DOHH2 (cell line): ENCODE data around the gene DAZAP2.

Experiments used
- H3F3A ChIP-seq: fragments of 200-600 bp; sonication (generic), shearing (Covaris generic); 2 replicates; pipeline ENCODE4 v1.6.0; 2016; ENCODE audit warnings: antibody characterized with exemption, mild to moderate bottlenecking; ENCODE audit not compliant: control insufficient read depth, insufficient read depth
- H3K27ac ChIP-seq: fragments of 200-600 bp; sonication (generic); 2 replicates; pipeline ENCODE4 v1.5.1; 2014; ENCODE audit warnings: low read depth, mild to moderate bottlenecking, low read length, moderate library complexity
- H3K27me3 ChIP-seq: fragments of 200-600 bp; sonication (generic); 2 replicates; pipeline ENCODE4 v1.6.1; 2014; ENCODE audit warnings: mild to moderate bottlenecking, low read length, mixed read lengths; ENCODE audit not compliant: control insufficient read depth
- H3K36me3 ChIP-seq: fragments of 200-600 bp; sonication (generic); 2 replicates; pipeline ENCODE4 v1.6.1; 2014; ENCODE audit warnings: mild to moderate bottlenecking, low read length, moderate library complexity, mixed read lengths; ENCODE audit not compliant: control insufficient read depth
- H3K4me1 ChIP-seq: fragments of 200-600 bp; sonication (generic); 2 replicates; pipeline ENCODE4 v1.6.1; 2014; ENCODE audit warnings: mild to moderate bottlenecking, low read length, mixed read lengths; ENCODE audit not compliant: control insufficient read depth
- H3K4me2 ChIP-seq: fragments of 200-600 bp; sonication (generic); 2 replicates; pipeline ENCODE4 v1.6.0; 2014; ENCODE audit warnings: mild to moderate bottlenecking, low read length, moderate library complexity
- H3K4me3 ChIP-seq: fragments of 200-600 bp; sonication (generic); 2 replicates; pipeline ENCODE4 v1.5.1; 2014; ENCODE audit warnings: mild to moderate bottlenecking, low read length, mixed read lengths
- H3K79me2 ChIP-seq: fragments of 200-600 bp; sonication (generic); 2 replicates; pipeline ENCODE4 v1.6.1; 2014; ENCODE audit warnings: mild to moderate bottlenecking, low read length, mixed read lengths; ENCODE audit not compliant: control insufficient read depth
- H3K9me2 ChIP-seq: fragments of 200-600 bp; sonication (generic); replicated peaks from 2 replicates; pipeline ENCODE4 v1.6.1; 2014; ENCODE audit warnings: mild to moderate bottlenecking, low read length, mixed read lengths; ENCODE audit not compliant: control insufficient read depth
- H3K9me3 ChIP-seq: fragments of 200-600 bp; sonication (generic); 2 replicates; pipeline ENCODE4 v1.6.1; 2014; ENCODE audit warnings: antibody characterized with exemption, low read length, mixed read lengths; ENCODE audit not compliant: control insufficient read depth, insufficient read depth
- H4K20me1 ChIP-seq: fragments of 200-600 bp; sonication (generic); 2 replicates; pipeline ENCODE4 v1.6.0; 2014; ENCODE audit warnings: low read depth, mild to moderate bottlenecking, antibody characterized with exemption, low read length, moderate library complexity; ENCODE audit not compliant: control insufficient read depth, insufficient read depth
- CTCF ChIP-seq: fragments of 200-600 bp; sonication (generic); IDR thresholded peaks from one replicate; pipeline ENCODE4 v1.5.1; 2014; ENCODE audit warnings: antibody characterized with exemption, mild to moderate bottlenecking, low read depth, low read length; ENCODE audit not compliant: poor library complexity, severe bottlenecking
- EZH2phosphoT487 ChIP-seq: fragments of 200-600 bp; sonication (generic); IDR thresholded peaks from 2 replicates; pipeline ENCODE4 v1.6.1; 2017; ENCODE audit warnings: borderline replicate concordance, mild to moderate bottlenecking, antibody characterized with exemption, low read length, moderate library complexity, mixed read lengths

DAZAP2 gene

DNA sequence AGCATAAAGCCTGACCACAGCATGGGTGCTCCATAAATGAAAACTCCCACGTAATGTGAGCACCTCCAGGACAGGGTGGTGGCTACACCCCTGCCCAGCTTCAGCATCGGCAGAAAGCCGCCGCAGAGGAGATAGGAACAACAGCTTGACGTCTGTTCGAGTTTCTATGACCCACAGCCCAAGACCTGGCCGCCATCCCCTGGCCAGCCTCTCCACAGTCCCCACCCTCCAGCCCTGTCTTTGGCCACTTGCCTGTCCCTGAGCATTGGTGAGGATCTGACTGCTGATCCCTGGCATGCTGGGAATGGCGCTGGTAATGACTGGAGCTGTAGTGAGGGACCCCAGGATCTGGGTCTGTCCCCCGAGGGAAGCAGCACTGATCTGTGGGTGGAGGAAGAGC, 42.1 kb upstream of the DAZAP2 start:
- H4K20me1 ChIP-seq = no peaks in the 10 kb centered on the region
- no peaks in the 10 kb centered on the region for H3K79me2 ChIP-seq
- no peak overlapping the region for H3K27ac ChIP-seq
- no peaks in the 10 kb centered on the region for H3K27me3 ChIP-seq
- no peaks in the 10 kb centered on the region for H3K9me2 ChIP-seq
- H3K36me3 ChIP-seq = no peaks in the 10 kb centered on the region
- H3K9me3 ChIP-seq = no peaks in the 10 kb centered on the region
- no peaks in the 10 kb centered on the region for H3F3A ChIP-seq
- TF ChIP-seq CTCF (no peak), EZH2phosphoT487 (no peak)
- H3K4me1 ChIP-seq = no peaks in the 10 kb centered on the region
- no peak overlapping the region for H3K4me2 ChIP-seq
- no peak overlapping the region for H3K4me3 ChIP-seq

DNA sequence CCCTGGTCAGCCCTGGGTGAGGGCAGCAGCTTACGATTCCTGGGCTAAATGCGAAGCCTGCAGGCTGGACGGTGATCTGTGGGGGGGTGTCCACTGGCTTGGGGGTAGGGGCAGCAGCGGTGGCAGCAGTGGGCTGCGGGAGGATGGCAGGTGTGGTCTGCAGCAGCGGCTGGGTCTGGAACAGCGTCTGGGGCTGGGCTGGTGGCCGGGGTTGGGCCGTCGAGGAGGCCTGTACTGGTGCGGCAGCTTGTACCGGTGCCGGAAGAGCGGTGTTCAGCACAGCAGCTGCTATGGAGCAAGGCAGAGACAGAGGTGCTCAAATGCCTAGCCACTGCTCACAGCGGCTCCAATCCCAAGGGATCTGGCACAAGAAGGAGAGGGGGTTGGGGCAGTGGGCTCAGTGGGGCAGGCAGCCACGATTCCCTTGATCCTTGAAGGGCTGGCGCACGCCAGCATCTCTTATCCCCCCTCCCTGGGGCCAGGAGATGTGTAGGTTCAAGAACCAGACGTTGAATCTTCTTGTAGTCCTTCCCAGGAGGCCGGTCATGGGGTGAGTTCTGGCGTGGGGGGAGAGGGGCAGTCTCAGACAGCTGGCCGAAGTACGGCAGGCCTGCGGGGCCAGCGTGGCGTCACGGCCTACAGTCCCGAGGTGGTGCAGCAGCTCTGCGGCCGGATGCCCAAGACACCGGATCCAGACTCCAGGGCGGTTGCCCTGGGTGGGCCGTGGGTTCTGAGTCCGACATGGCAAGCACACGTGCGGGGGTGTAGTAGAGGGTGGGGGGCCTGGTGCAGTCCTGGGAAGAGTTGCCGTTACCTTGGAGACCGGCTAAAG, 40.7 kb upstream of the DAZAP2 start:
- H4K20me1 ChIP-seq = no peaks in the 10 kb centered on the region
- no peaks in the 10 kb centered on the region for H3K4me1 ChIP-seq
- H3K79me2 ChIP-seq = no peaks in the 10 kb centered on the region
- H3K4me2 ChIP-seq = no peak overlapping the region
- H3K36me3 ChIP-seq = no peaks in the 10 kb centered on the region
- H3F3A ChIP-seq = no peaks in the 10 kb centered on the region
- TF ChIP-seq CTCF (no peak), EZH2phosphoT487 (no peak)
- no peaks in the 10 kb centered on the region for H3K27me3 ChIP-seq
- no peak overlapping the region for H3K27ac ChIP-seq
- no peak overlapping the region for H3K4me3 ChIP-seq
- H3K9me3 ChIP-seq = no peaks in the 10 kb centered on the region
- H3K9me2 ChIP-seq = no peaks in the 10 kb centered on the region

DNA sequence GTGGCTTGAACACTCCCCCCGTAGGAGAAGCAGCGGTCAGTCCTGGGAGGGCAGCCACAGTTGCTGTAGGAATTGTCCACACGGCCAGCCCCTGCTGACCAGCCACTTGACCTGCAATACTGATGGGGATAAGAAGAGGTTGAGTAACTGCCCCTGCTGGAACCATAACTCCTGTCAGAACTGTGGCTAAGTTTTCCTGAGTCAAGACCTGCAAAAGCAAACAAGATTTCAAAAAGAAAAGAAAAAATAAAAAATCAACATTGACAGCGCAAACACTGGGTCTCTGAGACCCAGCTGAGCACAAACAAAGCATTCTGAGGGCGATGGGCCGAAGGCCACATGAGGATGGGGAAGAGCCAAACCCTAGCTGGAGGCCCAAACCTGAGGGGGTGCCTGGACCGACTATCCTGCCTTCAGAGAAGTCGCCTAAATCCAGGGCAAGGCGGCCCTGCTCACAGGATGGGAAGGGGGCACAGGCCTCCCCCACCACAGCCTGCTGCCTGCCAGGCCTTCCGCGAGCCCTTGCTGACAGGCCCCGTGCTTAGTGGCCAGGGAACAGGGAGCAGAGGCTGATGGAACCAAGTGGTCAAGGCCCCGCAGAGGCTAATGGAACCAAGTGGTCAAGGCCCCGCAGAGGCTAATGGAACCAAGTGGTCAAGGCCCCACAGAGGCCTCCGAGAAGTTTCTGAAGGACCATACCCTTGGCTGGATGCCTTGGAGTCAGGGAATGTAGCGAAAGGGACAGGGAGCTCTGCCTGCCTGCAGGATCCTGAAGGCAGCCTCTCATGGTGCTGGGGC, 39.9 kb upstream of the DAZAP2 start:
- TF ChIP-seq CTCF = no peak
- TF ChIP-seq EZH2phosphoT487 = no peak
- no peak overlapping the region for H3K27ac ChIP-seq

More for the DNA sequence above, 39.9 kb upstream of the DAZAP2 start:
- H3K9me2 ChIP-seq = no peaks in the 10 kb centered on the region
- no peaks in the 10 kb centered on the region for H4K20me1 ChIP-seq
- no peaks in the 10 kb centered on the region for H3K36me3 ChIP-seq
- no peaks in the 10 kb centered on the region for H3K79me2 ChIP-seq
- no peaks in the 10 kb centered on the region for H3K9me3 ChIP-seq
- H3K4me1 ChIP-seq = no peaks in the 10 kb centered on the region
- H3K4me2 ChIP-seq = no peak overlapping the region
- no peak overlapping the region for H3K4me3 ChIP-seq
- H3K27me3 ChIP-seq = no peaks in the 10 kb centered on the region
- no peaks in the 10 kb centered on the region for H3F3A ChIP-seq
